ENCODE results near the gene KIF5B. TPM values are rescaled to one million over a fixed set of nuclear protein-coding genes. Genes with fewer than 3 reads are reported as not detected.
"Not testable (repeated sequence)": the region's sequence is repeated elsewhere in the genome, so short reads cannot be mapped to it uniquely, and the experiment has no call there.

KIF5B gene
- total RNA-seq, 1 donor from 2014 or later: 129 TPM

DNA sequence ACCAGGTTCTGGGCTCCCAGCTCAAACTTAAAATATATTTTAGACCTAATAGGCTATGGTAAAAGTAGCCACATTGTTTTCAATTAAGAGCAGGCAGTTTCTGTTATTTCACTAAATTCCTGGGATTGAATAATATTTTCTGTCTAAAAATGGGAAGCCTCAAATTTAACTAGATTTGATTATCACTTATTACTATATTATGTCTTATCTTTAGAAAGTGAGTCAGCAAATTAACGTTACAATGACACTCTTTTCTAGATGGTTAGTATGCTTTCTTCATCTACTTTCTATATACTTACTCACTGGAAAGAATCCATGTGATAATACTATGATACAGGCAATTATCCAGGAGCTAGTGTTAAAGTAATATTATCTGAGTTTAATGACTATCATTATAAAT is 27.5 kb downstream of the KIF5B start:
- DNase-seq (ENCODE audit: low spot score in 2 of 2) (no peak), FAIRE-seq (no peak)

DNA sequence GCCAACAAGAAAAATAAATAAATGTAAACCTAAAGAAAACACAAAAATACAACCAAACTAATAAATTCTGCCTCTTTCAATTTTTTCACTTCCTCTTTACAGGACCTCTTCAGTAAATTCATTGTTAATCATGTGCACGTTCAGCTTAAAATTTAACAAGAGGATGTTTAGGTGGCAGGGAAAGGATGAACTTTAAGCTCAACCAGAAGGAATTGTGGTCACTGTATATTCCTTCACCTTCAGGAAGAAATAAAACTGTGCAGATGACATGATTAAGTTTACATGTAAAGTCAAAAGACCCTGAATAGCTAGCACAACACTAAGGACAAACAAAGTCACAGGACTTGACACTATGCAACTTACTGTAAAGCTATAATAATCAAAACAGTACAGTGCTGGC is 33.0 kb downstream of the KIF5B start:
- FAIRE-seq: no peak
- DNase-seq (ENCODE audit: low spot score in 2 of 2): no peak

DNA sequence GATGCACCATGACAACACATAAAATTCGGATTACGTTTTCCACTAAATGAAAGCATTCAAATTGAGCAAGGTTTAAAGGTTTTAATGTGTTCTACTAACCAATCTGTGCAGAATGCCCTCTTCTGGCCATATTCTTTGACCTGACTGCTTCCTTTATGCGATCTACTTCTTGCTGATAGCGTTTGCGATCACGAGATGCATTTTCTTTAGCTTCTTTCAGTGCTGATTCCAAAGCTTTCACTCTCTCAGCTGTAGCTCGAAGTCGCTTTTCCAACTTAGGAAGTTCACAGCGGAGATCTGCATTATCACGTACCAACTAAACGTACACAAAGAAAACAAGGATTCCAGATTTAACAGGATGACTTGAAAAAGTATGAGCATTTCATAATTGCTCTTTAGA is 39.2 kb downstream of the KIF5B start:
- no peak for DNase-seq (ENCODE audit: low spot score in 2 of 2)
- no peak for FAIRE-seq

DNA sequence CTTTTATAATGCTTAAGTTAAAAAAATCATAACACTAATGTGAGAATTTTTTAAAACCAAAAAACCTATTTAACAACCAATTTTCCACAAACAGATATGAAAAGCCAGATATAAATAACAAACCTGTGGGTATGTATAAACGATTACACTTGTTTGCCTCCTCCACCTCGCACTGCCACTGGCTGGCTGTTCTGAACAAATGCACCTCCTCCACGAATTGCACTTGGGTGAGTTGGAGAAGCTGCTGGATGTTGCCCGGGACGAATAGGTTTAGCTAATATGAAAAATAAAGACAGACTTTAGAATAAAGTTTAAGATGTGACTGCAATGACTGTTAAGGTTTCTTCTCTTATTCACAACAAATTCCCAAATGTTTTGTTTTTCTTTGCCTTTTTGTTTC is 40.8 kb downstream of the KIF5B start:
- FAIRE-seq: no peak
- no peak for DNase-seq (ENCODE audit: low spot score in 2 of 2)

DNA sequence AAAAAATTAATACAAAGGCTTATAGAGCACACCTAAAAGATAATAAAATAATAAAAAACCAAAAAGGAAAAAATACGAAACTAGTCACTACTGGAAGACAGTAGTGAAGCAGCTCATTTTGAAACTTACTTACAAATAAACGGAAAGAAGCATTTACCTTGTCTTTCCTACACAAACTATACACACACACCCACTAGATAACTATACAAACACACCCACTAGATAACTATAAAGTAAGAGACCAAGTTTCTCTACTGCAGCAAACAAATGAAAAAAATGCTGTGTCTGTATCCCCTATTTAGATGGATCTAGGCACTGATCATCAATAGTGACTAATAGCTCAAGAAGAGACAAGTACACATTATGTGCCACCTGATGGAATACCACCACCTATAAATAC is 49.2 kb downstream of the KIF5B start:
- DNase-seq (ENCODE audit: low spot score in 2 of 2) (no peak), FAIRE-seq (no peak)

DNA sequence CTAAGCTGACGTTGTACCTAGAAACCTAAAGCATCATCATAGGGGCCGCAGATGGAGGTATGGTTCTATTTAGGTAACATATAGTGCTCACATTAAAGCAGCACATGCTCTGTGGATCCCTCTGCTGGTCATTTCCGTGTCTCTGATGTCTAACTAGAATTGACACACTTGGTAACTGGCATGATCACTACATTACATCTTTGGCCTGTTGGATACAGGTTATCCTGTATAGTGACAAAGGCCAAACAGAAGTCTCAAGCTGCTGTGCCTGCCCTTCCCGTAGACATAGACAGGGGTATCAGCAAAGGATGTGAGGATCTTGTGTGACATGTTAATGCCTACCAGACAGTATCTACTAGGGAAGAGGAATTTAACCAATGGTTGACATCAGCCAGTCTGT is 51.2 kb downstream of the KIF5B start:
- DNase-seq (ENCODE audit: low spot score in 2 of 2) (no peak), FAIRE-seq (no peak)

DNA sequence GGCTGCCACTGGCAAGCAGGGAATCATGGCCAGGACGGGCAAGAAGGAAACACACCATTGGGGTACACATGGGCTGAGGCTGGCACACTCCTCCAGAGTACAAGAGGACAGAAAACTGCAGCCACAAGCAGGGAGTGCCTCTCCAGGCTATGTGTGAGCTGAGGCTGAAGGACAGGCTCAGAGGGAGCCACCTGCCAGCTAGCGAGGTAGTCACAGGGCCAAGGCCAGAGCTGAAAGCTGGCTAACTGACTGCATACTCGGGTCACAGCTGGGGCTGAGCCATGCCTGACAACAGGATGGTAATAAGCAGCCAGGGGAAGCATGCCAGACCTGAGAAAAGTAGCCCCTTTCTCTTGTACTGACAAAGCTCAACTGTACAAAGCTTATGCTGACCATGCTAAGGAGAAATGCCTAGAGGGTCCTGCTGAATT is 52.0 kb downstream of the KIF5B start:
- DNase-seq (ENCODE audit: low spot score in 2 of 2) (no peak), FAIRE-seq (no peak)

DNA sequence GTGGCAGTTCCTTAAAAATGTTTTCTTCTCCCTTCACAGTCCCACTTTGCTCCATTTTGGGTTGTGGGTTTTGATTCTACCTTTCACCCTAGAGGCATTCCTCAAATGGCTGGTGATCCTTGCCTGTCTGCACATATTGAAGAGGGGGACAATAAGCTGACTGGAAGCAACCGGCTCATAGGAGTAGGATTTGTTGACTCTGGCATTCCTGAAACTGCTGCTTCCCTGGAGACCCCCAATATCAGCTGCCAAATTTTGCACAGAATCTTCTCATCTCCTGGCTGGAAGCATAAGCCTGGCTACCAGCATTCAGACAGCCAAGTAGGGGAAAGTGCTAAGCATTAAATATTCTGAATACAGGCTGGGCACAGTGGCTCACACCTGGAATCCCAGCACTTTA is 53.7 kb downstream of the KIF5B start:
- FAIRE-seq: no peak
- no peak for DNase-seq (ENCODE audit: low spot score in 2 of 2)

DNA sequence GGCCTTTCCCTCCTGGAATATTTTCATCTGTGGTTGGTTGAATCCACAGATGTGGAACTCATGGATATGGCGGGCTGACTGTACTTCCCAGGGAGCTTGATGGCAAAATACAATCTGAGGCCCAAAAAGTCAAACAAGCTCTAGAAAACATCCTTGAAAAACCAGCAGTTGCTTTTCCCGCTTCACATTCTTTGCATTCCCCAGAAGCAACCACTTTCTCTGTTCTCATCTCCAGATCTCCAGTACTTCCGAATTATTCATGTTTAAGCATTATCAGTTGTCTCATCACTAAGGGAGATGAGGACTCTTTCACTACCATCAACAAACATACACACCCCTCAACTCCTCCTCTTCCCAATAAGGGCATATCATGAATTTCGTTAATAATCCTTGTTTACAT is 55.3 kb downstream of the KIF5B start:
- DNase-seq (ENCODE audit: low spot score in 2 of 2): no peak
- FAIRE-seq: no peak

DNA sequence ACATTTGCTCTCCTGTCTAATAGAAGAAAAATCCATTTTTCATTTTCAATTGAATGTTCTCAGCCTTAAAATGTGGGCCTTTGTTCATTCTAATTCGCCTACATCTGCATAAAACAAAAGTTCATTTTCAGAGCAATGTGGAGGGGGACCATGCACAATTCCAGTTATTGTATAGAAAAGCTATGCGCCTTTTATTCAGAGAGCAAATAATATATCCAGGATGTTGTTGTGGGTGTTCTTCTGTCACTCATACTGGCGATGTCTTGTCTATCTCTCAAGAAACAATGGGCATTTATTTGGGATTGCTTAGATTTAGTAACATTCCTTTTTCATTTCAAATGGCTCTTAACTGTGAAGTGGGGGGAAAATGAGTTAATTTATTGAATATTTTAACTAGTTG is 56.4 kb downstream of the KIF5B start:
- DNase-seq (ENCODE audit: low spot score in 2 of 2): no peak
- FAIRE-seq: no peak

DNA sequence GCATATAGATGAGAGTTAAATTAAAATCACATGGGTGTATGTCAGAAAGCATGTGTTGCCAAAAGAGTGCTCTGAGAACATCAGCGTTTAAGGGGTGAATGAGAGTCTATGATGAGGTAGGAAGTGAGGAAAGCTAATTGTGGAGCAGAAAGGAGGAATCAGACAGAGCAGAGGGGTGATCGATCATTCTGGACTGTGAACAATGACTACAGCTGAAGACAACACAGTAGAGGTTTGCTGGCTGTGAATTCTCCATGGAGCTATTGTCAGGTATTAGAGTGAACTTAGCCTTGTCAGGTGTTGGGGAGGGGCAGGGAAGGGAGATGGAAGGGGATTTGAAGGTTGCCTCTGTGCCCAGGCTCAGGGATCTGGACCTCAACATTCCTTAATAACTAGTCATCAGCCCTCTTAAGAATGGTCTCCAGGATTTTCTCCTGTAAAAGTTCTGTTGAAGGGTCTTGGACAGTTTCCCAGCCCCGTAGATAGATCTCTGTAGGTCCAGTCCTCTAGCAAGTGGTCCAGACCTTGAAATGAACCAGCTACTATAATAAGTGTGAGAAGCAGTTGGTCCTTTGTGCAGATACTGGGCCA is 57.1 kb downstream of the KIF5B start:
- DNase-seq (ENCODE audit: low spot score in 2 of 2) (no peak), FAIRE-seq (no peak)

DNA sequence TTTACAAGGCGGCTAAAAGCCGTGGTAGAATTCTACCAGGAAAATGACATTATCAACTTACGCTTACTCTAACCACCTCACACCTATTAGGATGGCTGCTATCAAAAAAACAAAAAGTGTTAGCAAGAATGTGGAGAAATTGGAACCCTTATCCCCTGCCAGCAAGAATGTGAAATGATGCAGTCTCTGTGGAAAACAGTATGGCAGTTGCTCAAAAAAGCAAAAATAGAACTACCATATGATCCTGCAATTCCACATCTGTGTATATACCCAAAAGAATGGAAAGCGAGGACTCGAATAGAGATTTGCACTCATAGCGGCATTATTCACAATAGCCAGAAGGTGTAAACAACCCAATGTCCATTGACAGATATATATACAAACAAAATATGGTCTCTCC is 61.3 kb downstream of the KIF5B start:
- no peak for FAIRE-seq
- DNase-seq (ENCODE audit: low spot score in 2 of 2): no peak

DNA sequence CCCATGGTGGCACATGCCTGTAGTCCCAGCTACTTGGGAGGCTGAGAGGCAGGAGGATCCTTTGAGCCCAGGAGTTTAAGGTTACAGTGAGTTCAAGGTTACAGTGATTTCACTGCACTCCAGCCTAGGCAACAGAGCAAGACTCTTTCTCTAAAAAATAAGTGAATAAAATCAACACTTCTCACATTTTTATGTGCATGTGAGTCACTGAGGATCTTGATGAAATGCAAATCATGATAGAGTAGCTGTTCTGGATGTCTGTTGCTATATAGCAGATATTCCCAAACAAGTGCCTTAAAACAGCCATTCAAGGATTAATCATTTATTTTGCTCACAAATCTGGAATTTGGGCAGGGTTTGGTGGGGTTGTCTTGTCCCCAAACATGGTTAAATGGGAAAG is 65.3 kb downstream of the KIF5B start:
- no peak for DNase-seq (ENCODE audit: low spot score in 2 of 2)
- no peak for FAIRE-seq

DNA sequence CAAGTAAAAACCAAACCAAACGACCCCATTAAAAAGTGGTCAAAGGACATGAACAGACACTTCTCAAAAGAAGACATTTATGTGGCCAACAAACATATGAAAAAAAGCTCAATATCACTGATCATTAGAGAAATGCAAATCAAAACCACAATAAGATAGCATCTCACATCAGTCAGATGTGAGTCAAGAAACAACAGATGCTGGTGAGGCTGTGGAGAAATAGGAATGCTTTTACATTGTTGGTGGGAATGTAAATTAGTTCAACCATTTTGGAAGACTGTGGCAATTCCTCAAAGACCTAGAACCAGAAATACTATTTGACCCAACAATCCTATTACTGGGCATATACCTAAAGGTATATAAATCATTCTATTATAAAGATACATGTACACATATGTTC is 68.4 kb downstream of the KIF5B start:
- not testable (repeated sequence) for DNase-seq (ENCODE audit: low spot score in 2 of 2)

DNA sequence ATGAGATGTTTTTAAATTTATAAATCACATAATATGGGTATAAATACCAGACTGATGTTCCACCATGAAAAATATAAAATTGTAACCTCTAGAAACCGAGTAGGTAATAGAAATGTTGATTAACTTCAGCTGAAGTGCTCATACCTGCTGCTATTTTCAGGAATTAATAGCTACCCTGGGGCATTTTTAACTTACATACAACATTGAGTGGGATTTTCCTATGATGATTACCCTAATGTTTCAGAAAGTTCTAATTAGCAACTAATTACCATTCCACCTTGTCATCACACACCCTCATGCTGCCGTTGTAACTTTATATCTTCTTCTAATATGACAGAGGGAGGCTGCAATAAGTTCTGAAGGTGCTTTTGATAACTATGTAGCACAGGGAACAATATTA is 74.1 kb downstream of the KIF5B start:
- FAIRE-seq (no peak), DNase-seq (ENCODE audit: low spot score in 2 of 2) (no peak)

More for the DNA sequence above, 68.4 kb downstream of the KIF5B start:
- FAIRE-seq: not testable (repeated sequence)

DNA sequence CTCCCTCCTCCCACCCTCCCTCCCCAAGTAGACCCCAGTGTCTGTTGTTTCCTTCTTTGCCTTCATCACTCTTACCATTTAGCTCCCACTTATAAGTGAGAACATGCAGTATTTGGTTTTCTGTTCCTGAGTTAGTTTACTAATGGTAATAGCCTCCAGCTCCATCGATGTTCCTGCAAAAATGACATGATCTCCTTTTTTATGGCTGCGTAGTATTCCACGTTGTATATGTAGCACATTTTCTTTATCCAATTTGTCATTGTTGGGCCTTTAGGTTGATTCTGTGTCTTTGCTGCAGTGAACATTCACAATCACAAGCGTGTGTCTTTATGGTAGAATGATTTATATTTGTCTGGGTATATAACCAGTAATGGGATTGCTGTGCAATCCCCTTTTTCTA is 75.8 kb downstream of the KIF5B start:
- no peak for DNase-seq (ENCODE audit: low spot score in 2 of 2)
- FAIRE-seq: no peak

DNA sequence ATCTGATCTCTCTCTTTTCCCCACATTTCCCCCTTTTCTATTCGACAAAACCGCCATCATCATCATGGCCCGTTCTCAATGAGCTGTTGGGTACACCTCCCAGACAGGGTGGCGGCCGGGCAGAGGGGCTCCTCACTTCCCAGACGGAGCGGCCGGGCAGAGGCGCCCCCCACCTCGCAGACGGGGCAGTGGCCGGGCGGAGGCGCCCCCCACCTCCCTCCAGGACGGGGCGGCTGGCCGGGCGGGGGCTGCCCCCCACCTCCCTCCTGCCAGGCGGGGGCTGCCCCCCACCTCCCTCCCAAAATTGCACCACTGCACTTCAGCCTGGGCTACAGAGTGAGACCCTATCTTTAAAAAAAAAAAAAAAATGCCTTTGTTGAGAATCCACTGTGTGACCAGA is 77.2 kb downstream of the KIF5B start:
- not testable (repeated sequence) for FAIRE-seq; DNase-seq (ENCODE audit: low spot score in 2 of 2)

DNA sequence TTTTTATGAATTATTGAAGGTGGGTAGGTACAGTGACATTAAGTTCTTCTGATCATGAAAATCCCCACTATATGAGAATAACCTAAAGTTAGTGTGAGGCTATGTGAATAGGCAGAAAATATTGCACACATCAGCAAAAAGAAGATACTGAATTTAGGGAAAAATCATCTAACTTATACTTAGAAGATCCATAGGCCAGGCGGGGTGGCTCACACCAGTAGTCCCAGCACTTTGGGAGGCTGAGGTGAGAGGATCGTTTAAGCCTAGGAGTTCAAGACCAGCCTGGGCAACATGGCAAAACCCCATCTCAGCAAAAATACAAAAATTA is 78.1 kb downstream of the KIF5B start:
- FAIRE-seq: no peak
- DNase-seq (ENCODE audit: low spot score in 2 of 2): no peak

DNA sequence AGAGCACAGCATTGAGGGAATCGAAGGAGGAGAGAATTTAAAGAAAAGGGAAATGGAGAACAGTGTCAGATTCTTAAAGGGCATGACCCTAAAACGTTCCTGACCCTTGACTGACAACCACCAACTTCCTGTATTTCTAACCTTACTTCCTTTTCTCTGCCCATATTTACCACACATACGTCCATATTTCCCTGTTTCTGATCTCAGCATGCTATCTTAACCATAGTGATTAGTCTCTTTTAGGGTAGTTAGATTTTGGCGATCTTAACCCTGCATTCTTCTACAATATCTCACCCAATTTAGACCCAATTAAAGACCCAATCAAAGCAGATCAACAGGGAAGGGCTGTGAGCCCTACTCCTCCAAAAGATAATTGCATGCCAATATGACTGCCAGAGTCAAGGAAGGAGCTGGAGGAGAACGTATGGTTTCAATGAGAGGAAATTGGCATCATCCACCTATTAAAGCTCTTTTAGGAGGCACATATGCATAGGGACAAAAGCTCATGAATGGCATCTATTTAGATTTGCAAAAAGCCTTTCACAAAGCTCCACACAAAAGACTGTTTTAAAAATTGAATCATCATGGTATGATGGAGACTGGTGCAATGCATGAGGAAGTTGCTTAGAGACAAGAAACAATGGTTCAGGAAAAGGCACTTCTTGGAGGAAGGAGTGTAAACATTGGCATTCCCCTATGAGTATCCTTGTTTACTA is 78.6 kb downstream of the KIF5B start:
- DNase-seq (ENCODE audit: low spot score in 2 of 2): peak in 1 of 2 donors; percentile 23
- FAIRE-seq: no peak

DNA sequence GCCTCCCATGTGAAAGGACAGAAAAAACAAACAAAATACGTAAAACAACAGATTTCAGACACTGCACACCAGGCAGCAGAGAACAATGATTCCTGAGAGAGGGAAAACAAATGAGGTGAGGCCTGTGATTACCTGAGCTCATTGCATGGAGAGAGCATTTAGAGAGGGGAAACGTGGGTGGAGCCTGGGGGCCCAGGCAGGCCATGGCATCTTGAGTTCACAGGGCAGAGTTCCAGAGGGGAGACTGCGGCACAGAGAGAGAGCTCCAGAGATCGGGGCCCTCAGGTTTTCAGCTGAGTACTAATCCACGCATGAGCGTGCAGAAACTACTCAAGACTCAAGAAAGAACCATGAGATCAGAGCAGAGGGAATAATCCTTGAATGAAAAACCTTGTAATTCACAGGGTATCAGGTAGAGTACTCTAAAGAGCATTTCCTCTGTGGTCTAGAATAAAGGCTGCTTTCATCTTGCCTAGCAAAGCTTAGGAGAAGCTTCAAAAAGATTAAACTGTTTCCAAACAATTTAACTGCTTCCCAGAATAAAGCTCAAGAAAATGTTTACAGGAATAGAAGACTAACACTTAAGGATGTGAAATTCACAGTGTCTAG is 81.0 kb downstream of the KIF5B start:
- no peak for FAIRE-seq

DNA sequence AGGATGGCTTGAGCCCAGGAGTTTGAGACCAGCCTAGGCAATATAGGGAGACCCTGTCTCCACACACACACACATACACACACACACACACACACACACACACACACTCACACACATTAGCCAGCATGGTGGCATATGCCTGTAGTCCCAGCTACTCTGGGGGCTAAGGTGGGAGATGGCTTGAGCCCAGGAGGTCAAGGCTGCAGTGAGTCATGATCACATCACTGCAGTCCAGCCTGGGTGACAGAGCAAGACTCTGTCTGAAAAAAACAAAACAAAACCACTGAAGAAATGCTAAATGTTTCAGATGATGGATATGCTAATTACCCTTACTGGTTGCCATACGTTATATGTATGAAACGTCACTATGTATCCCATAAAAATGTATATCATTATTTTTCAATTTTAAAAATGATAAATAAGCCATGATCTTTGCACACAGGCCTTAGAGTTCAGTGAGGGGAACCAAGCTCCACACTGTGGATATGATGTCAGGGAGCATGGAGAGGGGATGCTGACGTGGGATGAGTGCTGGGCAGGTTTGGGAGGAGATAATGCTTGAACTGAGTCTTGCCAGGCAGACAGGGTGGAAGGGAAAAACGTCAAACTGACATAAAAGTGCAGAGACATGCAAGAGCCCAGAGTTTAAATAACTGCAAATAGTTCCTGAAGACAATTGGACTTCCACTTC is 81.6 kb downstream of the KIF5B start:
- DNase-seq (ENCODE audit: low spot score in 2 of 2): no peak
- FAIRE-seq: no peak

More for the DNA sequence above, 81.0 kb downstream of the KIF5B start:
- no peak for DNase-seq (ENCODE audit: low spot score in 2 of 2)

Data from frontal cortex (tissue), 4 donors.